ENCODE results near the gene PTPRD. TPM values are rescaled to one million over a fixed set of nuclear protein-coding genes. Genes with fewer than 3 reads are reported as not detected.

Gene PTPRD
- total RNA-seq, 4 donors from 2014 or later, result 0.72 to 8.0 (median 3.0) TPM

DNA sequence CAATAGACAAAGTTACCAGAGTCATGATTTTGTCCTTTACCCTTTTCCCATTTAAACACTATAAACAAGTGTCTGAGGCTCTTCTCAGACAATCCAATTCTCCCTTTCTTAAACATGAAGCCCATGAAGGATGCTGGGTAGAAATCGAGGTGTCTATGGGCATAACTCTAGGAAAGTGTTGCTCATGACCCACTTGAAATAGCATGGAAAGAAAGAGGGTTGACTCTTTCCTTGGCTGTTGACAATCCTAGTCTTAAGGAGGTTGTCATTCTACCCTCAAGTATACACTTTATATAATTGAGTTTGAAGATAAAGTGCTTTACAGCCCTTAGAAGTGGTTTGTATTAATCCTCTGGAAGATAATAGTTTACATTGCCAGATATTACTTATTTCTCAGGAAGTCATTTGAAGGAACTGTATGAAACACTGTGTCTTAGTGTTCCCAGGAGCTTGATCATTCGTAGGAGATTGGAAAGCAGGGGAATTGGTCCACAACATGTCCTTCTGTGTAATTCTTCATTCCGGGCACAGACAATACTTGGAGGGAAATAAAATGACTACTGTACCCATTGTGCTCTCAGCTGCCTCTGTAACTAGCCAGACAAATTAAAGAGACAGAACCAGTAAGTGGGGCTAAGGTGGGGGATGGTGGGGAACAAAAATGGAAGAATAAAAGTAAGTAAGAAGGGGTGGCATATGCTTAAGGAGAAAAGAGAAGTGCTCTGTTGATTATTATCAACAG is 1734.9 kb downstream of the PTPRD start:
- intact Hi-C loops (cut with DNase I; ENCODE audit: low total_unique reads), result no loop called here
- TF ChIP-seq CTCF (IDR thresholded peaks at IDR 0.05) (no peak), POLR2A (IDR thresholded peaks at IDR 0.05) (no peak)
- 53 to 68% methylated on average over 3 of the region's 3 CpGs for WGBS, 2 donors
- no peak for DNase-seq (ENCODE audit: low spot score in 2 of 2)
- no peak overlapping the region for H3K4me3 ChIP-seq (ENCODE audit: low read depth, poor library complexity, severe bottlenecking)

GRCh38 chr9:8876303-8876702 is 1736.5 kb downstream of the PTPRD start:
- no peak overlapping the region for H3K4me3 ChIP-seq (ENCODE audit: low read depth, poor library complexity, severe bottlenecking)
- no peak for DNase-seq (ENCODE audit: low spot score in 2 of 2)
- intact Hi-C loops (cut with DNase I; ENCODE audit: low total_unique reads), result no loop called here
- TF ChIP-seq POLR2A (IDR thresholded peaks at IDR 0.05), result no peak
- TF ChIP-seq CTCF (IDR thresholded peaks at IDR 0.05), result no peak
- WGBS, 2 donors, result 78 to 84% methylated on average over 2 of the region's 2 CpGs

DNA sequence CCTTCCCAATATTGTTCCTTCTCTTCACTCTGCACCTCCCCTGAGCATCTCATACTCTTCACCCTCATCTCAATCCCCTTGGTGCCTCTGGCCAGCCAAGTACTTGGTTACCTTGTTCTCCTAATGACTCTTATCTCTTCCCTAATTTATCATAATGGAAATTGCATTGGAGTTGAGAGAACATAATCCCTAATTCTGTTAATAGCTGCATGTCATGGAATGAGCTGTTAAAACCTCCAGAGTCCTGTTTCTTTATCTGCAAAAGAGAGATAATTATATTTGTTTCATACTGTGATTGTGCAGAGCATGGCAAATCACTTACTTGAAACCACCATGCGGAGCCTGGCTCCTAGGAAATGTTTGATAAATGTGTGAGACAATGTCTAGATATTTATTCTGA is 1738.3 kb downstream of the PTPRD start:
- DNase-seq (ENCODE audit: low spot score in 2 of 2), result no peak
- 89 to 95% methylated on average over 1 of the region's 1 CpG for WGBS, 2 donors
- TF ChIP-seq POLR2A (IDR thresholded peaks at IDR 0.05) (no peak), CTCF (IDR thresholded peaks at IDR 0.05) (no peak)
- H3K4me3 ChIP-seq (ENCODE audit: low read depth, poor library complexity, severe bottlenecking), result no peak overlapping the region
- intact Hi-C loops (cut with DNase I; ENCODE audit: low total_unique reads), result no loop called here

GRCh38 chr9:8872802-8873201 is 1740.0 kb downstream of the PTPRD start:
- no peak for DNase-seq (ENCODE audit: low spot score in 2 of 2)
- WGBS, 2 donors, result 61 to 67% methylated on average over 3 of the region's 3 CpGs
- TF ChIP-seq CTCF (IDR thresholded peaks at IDR 0.05) (no peak), POLR2A (IDR thresholded peaks at IDR 0.05) (no peak)
- no peak overlapping the region for H3K4me3 ChIP-seq (ENCODE audit: low read depth, poor library complexity, severe bottlenecking)
- intact Hi-C loops (cut with DNase I; ENCODE audit: low total_unique reads), result no loop called here

GRCh38 chr9:8871796-8872445 is 1740.9 kb downstream of the PTPRD start:
- 86 to 88% methylated on average over 3 of the region's 3 CpGs for WGBS, 2 donors
- H3K4me3 ChIP-seq (ENCODE audit: low read depth, poor library complexity, severe bottlenecking), result no peak overlapping the region
- TF ChIP-seq POLR2A (IDR thresholded peaks at IDR 0.05) (no peak), CTCF (IDR thresholded peaks at IDR 0.05) (no peak)
- DNase-seq (ENCODE audit: low spot score in 2 of 2), result no peak
- intact Hi-C loops (cut with DNase I; ENCODE audit: low total_unique reads), result no loop called here
